ENCODE data around the gene RNH1.

GRCh38 chr11:477052-477715 lies 29.9 kb downstream of the RNH1 start:
- no peak for TF ChIP-seq EP300 (IDR thresholded peaks at IDR 0.05; ENCODE audit: borderline replicate concordance in 1 of 2, low read depth in 1 of 2, low read length in 1 of 2)
- no peak for TF ChIP-seq CTCF (IDR thresholded peaks at IDR 0.05)
- no peak for TF ChIP-seq PBX3 (IDR thresholded peaks at IDR 0.05)
- no peak for TF ChIP-seq TCF12 (IDR thresholded peaks at IDR 0.05)
- TF ChIP-seq, protein P1, sequence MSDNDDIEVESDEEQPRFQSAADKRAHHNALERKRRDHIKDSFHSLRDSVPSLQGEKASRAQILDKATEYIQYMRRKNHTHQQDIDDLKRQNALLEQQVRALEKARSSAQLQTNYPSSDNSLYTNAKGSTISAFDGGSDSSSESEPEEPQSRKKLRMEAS (IDR thresholded peaks at IDR 0.05; ENCODE audit: low read depth) = no peak
- no peak for TF ChIP-seq FOSL2 (IDR thresholded peaks at IDR 0.05; ENCODE audit: borderline replicate concordance, low read depth)
- TF ChIP-seq USF1 (IDR thresholded peaks at IDR 0.05; ENCODE audit: borderline replicate concordance, low read depth) = no peak
- TF ChIP-seq EZH2phosphoT487 (IDR thresholded peaks at IDR 0.05; ENCODE audit: borderline replicate concordance, low read depth) = no peak
- TF ChIP-seq TEAD4 (IDR thresholded peaks at IDR 0.05; ENCODE audit: borderline replicate concordance, insufficient read depth) = no peak
- no peak for TF ChIP-seq FOXM1 (IDR thresholded peaks at IDR 0.05; ENCODE audit: low read depth)
- no peak for TF ChIP-seq POLR2AphosphoS5 (IDR thresholded peaks at IDR 0.05; ENCODE audit: low read depth, low read length)
- no peak for TF ChIP-seq SIN3A (IDR thresholded peaks at IDR 0.05; ENCODE audit: borderline replicate concordance, low read depth, low read length)
- no peak for TF ChIP-seq GABPA (IDR thresholded peaks at IDR 0.05; ENCODE audit: low read depth)

Measured in SK-N-SH (cell line).